NCI-H226 (cell line): Measurements from ENCODE around the gene BCR.
"Not testable (repeated sequence)": the region's sequence is repeated elsewhere in the genome, so short reads cannot be mapped to it uniquely, and the experiment has no call there.

Experiments used
- DNase-seq: peaks from one replicate; pipeline ENCODE4 v3.0.0-alpha.2; 2015

The BCR gene

DNA sequence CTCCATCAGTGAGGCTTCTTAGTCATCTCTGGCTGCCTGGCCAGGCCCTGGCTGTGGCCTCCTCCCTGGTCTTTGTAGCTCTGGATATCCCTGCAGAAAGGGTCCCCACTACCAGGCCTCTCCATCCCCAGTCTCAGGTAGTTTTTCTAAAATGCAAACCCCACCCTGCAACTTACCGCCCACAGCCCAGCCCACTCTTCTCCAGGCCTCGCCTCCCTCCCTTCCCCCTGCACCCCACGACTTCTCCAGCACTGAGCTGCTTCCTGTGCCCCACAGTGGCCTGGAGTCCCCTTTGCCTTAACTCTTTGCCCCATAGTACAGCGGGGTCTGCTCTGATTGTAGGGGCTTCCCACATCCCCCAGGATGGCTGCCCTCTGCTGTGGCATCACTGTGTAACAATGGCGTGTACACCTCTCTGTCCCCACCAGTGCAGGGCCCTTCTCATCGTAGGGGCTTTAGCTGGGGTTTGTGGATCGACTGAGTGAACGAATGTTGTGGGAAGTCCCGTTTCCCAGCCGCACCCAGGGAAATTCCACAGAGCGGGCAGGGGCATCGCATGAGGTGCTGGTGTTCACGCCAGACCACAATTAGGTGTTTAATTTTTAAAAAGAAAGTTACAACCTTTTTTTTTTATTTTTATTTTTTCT, 111.6 kb downstream of the BCR start:
- no peak for DNase-seq

GRCh38 chr22:23292453-23293350, 112.4 kb downstream of the BCR start:
- DNase-seq, result no peak

GRCh38 chr22:23293720-23294119, 113.4 kb downstream of the BCR start:
- DNase-seq, result no peak

DNA sequence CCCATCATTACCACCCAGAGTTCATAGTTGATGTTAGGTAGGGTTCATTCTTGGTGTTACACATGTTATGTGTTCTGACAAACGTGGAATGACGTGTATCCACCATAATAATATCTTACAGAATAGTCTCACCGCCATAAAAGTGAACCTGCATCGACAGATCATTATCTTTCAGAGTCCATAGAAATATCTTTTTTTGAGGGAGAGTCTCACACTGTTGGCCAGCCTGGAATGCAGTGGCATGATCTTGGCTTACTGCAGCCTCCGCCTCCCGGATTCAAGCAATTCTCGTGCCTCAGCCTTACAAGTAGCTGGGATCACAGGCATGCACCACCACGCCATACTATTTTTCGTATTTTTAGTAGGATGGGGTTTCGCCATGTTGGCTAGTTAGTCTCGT, 113.9 kb downstream of the BCR start:
- DNase-seq, result no peak

DNA sequence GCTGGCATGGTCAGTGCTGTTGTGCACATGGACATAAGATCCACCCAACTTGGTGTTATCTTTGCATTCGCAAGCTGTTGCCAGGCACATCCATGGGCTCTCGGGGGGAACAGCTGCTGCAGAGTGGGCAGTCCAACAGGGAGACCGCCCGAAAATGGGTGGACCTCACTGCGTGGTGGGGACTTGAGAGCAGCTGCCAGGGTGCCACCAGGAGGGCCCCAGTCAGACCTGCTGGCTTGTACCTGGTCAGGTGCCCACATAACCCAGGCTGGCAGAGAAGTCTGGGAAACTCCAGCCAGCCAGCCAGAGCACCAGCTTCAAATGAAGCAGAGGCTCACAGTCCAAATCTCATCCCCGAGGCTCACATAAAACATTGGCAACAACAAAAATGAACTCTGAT, 120.2 kb downstream of the BCR start:
- no peak for DNase-seq

- no peak for DNase-seq
These were observed 121.3 kb downstream of the BCR start for GRCh38 chr22:23301591-23301990.

- peak; percentile 26 for DNase-seq
These were observed 122.1 kb downstream of the BCR start for GRCh38 chr22:23302171-23303002.

DNA sequence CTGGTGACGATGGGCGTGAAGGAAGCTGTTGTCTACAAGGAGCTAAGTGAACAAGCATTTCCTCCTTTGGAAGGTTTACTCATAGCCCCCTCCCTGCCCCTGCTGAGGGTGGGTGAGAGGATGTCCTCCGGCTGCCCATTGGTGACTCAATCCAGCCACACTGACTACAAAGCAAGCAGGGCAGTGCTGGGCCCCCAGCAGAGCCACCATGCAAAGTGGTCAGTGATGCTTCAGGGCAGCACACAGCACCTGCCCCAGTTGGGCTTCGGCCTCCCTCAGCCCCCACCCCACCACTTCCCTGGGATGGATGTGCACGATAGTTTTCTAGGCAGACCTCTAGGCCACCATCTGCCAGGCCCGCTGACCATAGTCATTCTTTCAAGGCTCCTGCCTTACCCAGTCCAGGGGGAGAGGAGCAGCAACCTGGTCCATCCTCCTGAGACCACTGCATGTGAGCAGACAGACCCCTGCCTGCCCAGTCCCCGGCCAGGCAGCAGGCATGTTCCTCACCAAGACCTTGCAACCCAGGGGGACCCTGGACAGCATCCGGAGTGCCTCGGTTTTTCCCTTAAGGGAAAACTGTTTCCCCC, 125.1 kb downstream of the BCR start:
- peak; percentile 17 for DNase-seq

DNA sequence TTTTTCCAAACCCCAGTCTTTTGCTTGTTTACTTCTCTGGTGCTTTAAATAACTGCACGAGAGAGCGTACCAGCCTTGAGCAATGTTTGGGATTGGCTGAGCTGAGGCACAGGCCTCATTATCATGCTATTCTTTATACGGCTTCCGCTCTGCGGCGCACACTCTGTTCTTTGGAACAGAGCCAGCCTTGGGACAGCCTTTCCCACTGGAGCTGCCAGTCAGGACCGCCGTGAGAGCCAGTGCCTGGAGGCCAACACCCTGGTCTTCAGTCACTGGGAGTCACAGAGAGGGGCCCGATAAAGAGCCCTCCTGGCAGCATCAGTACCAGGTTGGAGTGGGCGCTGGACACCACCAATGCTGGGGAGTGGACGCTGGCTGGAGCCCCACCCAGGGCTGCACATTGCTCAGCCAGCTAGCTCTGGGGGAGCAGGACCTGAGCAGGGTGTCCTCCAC, 125.6 kb downstream of the BCR start:
- peak; percentile 73 for DNase-seq

- peak; percentile 72 for DNase-seq
These were observed 126.2 kb downstream of the BCR start for GRCh38 chr22:23306438-23306921.

DNA sequence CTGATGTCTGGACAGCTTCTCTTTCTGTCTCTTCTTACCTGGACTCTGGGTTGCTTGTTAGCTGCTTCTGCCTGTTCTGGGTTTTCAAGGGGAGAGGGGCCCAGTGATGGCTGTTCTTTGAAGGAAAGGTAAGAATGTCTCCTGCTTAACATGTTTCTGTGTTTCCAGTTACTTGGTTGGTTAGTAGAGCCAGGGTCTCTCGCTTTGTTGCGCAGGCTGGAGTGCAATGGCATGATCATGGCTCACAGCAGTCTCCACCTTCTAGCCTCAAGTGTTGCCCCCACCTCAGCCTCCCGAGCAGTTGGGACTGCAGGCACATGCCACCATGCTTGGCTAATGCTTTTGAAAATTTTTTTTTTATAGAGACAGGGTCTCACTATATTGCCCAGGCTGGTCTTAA, 126.6 kb downstream of the BCR start:
- DNase-seq, result no peak

DNA sequence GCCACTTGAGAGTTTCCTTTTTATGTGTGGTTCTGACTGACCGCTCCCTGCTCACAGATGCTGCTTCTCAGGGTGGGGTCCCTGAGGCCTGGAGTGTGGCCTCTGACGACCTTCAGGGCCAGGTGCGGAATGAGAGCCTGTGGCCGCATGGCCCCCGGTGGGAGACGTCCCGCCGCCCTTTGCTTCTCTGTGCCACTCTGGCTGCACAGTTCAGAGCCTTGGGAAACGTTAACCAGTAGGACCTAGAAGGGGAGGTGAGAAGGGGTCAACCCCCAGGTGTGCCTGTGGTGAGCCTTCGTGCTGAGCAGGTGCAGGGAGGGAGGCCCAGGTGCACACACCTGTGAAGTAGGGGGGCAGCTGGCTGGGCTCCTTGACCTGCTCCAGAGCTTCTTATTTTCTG, 127.2 kb downstream of the BCR start:
- not testable (repeated sequence) for DNase-seq

DNA sequence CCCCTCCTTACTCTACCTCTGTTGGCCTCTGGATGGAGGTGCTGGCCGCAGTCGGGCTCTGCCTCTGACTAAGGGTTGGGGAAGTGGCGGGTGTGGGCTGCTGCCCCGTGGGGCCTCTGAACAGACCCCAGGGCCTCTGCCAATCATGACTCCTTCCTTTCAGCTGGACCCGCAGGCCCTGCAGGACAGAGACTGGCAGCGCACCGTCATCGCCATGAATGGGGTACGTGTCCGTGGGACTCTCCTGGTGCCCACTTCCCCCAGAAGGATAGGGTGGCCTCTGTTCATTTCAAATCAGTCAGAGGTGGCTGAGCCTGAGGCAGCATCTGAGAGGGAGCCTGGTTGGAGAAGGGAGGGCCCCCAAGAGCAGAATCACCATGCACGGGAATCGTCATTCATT, 129.0 kb downstream of the BCR start:
- DNase-seq, result not testable (repeated sequence)

- not testable (repeated sequence) for DNase-seq
These were observed 130.3 kb downstream of the BCR start for GRCh38 chr22:23310443-23311097.

DNA sequence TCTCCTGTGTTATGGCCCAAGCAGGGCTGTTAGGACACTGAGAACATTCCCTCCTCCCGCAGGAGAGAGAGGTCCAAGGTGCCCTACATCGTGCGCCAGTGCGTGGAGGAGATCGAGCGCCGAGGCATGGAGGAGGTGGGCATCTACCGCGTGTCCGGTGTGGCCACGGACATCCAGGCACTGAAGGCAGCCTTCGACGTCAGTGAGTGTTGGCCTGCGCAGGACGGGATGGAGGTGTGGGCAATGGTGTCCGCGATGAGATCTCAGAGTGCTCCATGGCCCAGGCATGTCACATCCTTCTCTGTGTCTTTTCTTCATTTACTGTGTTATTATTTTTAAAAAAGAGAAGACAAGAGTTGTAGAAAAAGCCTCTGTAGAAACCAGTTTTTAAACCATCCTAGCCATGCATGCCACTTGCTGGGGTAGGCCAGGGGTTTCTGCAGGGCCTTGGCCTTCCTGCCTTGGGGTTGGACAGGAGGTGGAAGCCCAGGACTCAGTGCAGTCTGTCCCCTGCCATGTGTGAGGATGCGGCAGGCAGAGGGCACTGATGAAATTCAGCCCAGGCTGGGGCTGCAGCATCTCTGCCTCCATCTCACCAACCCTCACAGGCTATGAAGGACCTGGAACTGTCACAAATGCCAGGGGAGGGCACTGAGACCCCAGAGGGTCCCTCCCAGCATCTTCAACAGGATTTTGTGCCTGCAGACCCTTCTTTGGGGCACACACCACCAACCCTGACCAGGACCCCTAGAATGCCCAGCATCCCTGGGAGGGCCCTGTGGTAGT, 131.5 kb downstream of the BCR start:
- DNase-seq, result not testable (repeated sequence)

GRCh38 chr22:23313791-23314567, 133.7 kb downstream of the BCR start:
- DNase-seq, result no peak

GRCh38 chr22:23315341-23315917, 135.1 kb downstream of the BCR start:
- DNase-seq, result peak; percentile 18

DNA sequence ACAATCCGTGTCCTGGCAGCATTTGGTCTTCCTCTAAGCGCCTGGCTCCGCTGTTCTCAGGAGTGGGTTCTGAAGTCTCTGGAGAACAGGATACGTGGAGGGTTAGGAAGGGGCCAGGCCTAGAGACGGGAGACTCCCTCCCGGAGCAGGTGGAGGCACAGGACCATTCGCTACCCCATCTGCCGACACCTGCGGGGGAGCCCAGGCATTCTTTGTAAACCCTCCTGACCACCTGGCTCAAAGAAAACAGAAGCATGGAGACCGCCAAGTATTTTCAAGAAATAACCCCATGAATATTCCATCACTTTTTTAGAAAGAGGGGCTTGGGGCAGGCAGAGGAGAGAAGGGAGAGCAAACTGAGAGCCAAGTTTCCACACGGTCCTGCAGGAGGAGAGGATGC, 136.3 kb downstream of the BCR start:
- DNase-seq, result not testable (repeated sequence)

DNA sequence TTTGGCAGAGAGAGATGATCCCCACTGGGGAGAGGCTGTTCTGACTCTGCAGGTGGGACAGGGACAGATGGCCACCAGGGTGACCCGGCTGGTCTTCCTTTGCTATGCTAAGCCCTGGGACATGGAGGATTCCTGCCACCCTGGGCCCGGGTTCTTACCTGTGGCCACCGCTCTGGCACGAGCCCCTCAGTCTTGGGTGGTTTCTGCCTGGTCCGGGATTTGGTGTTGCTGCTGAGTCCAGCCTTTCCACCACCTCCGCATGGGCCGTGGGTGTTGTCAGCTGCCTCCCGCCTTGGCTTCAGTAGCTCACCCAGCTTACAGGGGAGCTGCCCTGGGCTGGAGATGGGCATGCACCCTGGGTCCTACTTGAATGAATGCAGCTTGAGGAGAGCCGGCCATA, 138.0 kb downstream of the BCR start:
- DNase-seq, result not testable (repeated sequence)

GRCh38 chr22:23322497-23323080, 142.3 kb downstream of the BCR start:
- not testable (repeated sequence) for DNase-seq
